Astrocyte of the cerebellum (primary cell): ENCODE results near the gene ARHGAP8.

Experiments
- DNase-seq: peaks from one replicate; pipeline ENCODE4 v3.0.0-alpha.2; 2011; ENCODE audit warnings: low read depth
- H3K4me3 ChIP-seq: 2 replicates; pipeline ENCODE4 v1.5.1; 2011; ENCODE audit warnings: mild to moderate bottlenecking, low read depth, low read length, moderate library complexity
- in situ Hi-C: cut with HindIII; loops from 2 replicates; pipeline ENCODE4 v1.10.0; 2017; ENCODE audit warnings: low sequenced_read_pairs
- TF ChIP-seq, protein P1 (sequence below): IDR thresholded peaks from 2 replicates; pipeline ENCODE4 v1.5.1; 2012; ENCODE audit warnings: low read length, low read depth, moderate library complexity, mild to moderate bottlenecking; ENCODE audit errors: missing control alignments

Gene ARHGAP8

DNA sequence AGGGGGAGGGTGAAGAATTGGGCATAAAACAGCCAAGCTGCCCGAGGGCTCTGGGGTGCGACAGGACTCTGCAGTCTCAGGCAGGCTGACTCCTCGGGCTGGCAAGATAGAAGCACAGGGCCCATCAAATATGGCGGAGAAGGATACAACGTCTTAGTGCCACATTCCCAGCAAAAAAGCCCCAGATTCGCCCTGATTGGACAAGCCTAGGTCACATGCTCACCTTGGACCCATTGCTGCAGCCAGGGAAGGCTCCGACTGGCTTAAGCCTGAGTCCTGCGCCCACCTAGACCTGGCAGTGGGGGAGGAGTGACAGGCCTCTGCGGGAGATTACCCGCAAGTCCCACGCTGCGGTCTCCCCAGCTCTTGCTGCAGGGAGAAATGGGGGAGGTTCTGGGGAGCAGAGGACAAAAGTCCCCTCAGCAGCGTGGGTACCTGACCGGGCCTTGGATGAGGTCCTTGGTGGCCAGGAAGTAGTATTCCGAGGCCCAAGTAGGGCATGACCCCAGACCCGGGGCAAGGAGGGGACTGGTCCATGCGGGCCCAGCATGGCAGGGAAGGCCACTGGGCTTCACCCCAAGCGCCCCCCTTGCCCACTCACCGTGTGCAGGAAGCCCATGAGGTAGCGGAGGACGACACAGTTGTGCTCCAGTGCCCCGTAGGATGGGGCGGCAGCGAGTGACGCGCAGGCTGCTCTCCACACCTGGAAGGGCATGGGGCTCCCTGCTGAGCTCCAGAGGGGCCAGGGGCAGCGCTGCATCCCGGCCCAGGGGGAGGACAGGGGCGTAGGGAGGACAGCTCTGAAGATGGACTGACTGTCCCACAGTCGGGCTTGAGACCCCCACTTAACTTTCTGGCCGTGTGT lies 113.0 kb downstream of the ARHGAP8 start:
- in situ Hi-C loops: no loop called here
- no peak for DNase-seq
- TF ChIP-seq, protein P1, sequence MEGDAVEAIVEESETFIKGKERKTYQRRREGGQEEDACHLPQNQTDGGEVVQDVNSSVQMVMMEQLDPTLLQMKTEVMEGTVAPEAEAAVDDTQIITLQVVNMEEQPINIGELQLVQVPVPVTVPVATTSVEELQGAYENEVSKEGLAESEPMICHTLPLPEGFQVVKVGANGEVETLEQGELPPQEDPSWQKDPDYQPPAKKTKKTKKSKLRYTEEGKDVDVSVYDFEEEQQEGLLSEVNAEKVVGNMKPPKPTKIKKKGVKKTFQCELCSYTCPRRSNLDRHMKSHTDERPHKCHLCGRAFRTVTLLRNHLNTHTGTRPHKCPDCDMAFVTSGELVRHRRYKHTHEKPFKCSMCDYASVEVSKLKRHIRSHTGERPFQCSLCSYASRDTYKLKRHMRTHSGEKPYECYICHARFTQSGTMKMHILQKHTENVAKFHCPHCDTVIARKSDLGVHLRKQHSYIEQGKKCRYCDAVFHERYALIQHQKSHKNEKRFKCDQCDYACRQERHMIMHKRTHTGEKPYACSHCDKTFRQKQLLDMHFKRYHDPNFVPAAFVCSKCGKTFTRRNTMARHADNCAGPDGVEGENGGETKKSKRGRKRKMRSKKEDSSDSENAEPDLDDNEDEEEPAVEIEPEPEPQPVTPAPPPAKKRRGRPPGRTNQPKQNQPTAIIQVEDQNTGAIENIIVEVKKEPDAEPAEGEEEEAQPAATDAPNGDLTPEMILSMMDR: no peak
- no peak overlapping the region for H3K4me3 ChIP-seq

DNA sequence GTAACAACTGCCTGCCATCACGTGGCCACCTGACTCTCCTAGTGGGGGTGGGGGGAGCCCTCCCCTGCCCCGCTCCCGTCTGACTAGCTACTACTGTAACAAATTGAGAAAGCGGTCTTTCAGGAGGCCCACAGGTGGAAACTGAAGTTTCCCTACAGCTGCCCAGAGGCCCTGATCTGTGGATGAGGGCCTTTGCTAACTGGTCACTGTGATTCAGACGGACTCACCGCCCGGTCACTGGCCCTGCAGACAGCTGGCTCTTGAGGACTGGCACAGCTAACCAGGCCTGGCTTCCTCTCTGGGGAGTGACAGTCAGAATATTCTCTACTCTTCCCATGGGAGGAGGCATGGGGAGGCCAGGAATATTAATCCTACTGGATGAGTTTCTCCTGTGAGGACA lies 116.8 kb downstream of the ARHGAP8 start:
- H3K4me3 ChIP-seq: no peak overlapping the region
- in situ Hi-C loops: no loop called here
- DNase-seq: no peak
- TF ChIP-seq, protein P1: no peak

DNA sequence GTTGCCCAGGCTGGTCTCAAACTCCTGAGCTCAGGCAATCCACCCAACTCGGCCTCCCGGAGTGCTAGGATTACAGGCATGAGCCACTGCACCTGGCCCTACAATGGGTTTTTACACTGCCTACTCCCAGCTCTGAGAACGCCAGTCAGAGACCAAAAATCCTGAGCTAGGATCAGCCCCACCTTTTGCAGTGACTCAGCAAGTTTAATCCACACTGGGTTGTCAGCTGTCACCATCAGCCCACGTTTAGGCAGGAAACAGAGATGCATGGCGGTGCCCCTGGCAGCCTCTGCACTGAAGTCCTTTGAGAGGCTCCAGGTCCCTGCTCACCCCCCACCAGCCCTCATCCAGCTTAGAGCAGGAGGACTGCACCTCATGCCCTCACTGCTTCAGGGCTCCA lies 117.6 kb downstream of the ARHGAP8 start:
- TF ChIP-seq, protein P1: no peak
- DNase-seq: no peak
- in situ Hi-C loops: no loop called here

DNA sequence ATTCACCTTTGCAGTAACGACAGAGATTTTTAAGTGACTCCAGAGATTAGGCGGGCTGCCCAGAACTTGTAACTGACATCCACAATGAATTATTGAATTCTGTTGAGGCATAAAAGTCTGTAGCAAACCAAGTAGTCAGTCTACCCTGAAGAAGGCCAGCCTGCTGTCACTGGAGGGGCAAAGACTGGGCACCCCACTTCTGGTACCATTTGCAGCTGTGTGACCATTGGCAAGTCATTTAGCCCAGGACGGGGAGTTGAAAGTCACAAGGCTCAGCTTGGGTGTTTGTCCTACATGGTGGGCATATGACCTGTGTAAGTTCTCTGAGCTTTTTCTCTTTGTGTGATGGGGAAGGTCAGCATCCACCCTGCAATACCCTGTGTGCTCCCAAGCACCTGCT lies 119.4 kb downstream of the ARHGAP8 start:
- H3K4me3 ChIP-seq: no peak overlapping the region
- DNase-seq: no peak
- TF ChIP-seq, protein P1: no peak
- in situ Hi-C loops: no loop called here

More for the DNA sequence above, 117.6 kb downstream of the ARHGAP8 start:
- H3K4me3 ChIP-seq: no peak overlapping the region

DNA sequence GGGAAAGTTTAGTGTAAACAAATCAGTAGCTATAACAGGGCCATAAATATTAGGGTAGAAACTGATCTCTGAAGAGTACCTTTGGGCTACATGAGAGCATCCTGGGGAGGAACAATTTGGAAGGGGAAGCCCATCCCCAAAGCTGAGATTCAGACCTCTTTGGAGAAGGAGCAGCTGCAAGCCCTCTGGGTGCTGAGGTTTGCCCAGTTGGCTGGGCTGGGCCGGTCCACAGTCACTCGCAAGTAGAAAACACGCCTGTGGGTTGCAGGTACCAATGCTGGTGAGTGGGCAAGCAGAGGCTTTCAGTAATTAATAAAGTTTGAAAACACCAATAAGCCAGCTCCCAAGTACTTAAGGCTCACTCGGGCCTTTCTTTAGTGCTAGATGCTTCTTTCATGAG lies 124.5 kb downstream of the ARHGAP8 start:
- no peak for DNase-seq
- TF ChIP-seq, protein P1: no peak
- in situ Hi-C loops: no loop called here
- H3K4me3 ChIP-seq: no peak overlapping the region

DNA sequence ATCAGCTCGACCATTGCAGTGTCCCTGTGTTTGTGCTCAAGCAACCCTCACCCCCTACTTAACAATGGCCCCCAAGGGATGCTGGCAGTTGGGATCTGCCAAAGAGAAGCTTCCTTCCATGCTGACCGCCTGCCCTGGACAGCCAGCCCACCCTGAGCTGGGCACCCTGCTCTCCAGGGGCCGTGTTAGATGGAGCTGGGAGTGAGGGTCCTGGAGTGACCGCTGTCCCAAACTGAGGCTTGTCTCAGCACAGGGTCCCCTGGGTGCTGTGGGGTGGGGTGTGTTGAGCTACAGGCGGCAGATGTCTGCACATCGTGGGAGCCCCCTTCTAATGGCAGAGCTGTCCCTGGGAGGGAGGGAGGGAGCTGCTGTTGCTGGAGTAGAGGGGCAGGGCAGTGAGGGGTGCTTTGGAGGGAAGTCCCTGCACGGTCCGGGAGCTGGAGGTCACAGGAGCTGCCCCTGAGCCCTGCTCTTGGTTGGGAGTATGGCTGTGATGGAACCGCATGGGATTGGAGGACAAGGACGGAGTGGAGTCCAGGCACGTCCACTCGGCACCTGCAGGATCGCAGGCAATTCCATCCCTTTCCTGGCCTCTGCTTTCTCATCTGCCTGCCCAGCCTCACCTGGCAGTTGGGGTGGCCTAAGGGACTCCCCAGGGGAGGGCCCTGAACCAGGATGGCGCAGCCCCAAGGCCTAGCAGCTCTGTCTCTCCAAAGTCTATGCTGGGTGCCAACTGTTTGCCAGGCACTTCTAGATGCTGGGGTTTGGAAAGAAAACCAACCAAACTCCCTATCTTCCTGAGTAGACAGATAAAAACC lies 126.3 kb downstream of the ARHGAP8 start:
- TF ChIP-seq, protein P1: no peak
- in situ Hi-C loops: no loop called here
- DNase-seq: no peak
- no peak overlapping the region for H3K4me3 ChIP-seq
